ENCODE measurements around the gene MYADM.

Gene MYADM

DNA sequence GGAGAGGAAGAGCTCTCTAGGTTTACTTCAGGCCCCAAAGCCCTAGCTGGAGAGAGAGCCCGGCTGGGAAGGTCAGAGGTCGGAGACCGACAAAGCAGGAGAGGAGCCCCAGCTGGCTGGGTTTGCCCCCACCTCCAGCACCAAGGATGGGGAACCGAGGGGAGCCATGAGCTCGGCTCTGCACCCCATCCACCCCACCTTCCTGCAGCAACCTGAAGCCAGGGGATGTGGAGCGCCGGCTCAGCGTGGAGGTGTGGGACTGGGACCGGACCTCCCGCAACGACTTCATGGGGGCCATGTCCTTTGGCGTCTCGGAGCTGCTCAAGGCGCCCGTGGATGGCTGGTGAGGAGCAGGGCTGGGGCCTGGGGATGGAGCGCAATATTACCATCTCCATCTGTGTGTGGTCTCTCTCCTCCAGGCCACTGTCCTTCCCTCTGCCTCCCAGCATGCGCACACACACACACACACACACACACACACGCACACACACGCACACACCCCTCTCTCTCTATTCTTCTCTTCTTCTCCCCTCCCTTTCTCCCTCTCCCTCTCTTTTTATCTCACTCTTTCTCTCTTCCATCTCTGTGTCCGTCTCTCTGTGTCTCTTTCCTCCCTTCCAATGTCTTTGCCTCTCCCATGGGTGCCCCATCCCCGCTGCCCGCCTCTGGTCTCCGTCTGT lies 24.8 kb downstream of the MYADM start:
- DNase-seq, result no peak

DNA sequence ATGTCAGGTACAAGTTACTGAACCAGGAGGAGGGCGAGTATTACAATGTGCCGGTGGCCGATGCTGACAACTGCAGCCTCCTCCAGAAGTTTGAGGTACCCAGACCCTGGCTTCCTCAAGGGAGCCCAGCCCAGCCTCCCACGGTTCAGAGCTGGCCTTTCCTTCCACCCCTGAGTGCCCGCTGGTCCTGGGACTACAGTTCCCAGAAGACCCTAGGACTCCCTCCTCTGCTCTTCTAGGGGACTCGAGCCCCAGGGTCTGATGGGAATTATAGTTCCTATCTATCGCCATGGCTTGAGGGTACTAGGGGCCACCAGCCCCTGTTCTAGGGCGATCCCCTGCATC lies 25.3 kb downstream of the MYADM start:
- DNase-seq, result peak in 1 of 2 experiments; percentile 10

DNA sequence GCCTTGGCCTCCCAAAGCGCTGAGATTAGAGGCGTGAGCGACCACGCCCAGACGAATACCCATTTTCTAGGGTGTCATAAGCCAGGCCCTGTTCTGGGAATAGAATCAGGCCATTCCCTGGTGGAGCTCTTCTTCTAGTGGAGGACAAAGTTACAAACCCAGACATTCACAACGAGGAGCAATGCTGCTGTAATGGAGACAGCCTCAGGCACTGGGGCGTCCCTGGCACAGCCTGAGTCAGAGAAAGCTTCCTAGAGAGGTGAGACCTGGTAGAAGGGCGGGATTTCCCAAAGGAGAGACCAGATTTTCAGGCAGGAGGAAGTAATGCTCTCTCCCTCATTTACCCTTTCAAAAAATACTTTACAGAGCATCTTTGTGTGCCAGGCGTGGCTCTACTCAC lies 27.0 kb downstream of the MYADM start:
- DNase-seq, result no peak

DNA sequence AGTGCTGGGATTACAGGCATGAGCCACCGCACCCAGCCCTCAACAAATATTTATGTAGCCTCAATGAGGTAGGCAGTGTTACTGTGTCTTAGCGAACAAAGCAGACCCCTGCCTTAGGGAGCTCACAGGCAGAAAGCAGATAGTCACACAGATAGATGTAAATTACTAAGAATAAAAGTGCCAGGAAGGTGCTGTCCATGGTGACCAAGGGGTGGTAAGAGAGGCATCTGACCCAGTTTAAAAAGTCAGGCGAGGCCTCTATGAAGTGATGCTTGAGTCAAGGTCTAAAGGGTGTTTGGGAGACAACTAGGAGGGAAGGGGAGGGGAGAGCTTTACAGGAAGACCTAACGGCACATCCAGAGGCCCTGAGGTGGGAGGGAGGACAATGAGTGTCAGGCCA lies 29.0 kb downstream of the MYADM start:
- DNase-seq, result peak; percentile 10 to 42

DNA sequence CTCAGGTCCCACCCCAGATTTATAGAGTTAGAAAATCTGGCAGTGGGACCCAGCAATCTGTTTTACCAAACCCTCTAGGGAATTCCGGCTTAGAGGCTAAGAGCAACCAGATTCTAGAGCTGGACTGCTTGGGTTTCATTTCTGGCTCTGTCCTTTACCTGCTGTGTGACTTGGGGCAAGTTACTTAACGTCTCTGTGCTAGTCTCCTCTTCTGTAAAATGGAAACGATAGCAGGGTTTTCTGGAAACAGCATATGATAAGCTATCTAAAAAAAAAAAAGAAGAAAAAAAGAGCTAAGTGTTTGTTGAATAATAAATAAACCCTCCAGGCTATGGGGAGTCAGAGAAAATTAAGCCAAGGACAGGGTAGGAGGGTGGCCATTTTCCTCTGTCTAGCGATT lies 29.8 kb downstream of the MYADM start:
- DNase-seq, result no peak

DNA sequence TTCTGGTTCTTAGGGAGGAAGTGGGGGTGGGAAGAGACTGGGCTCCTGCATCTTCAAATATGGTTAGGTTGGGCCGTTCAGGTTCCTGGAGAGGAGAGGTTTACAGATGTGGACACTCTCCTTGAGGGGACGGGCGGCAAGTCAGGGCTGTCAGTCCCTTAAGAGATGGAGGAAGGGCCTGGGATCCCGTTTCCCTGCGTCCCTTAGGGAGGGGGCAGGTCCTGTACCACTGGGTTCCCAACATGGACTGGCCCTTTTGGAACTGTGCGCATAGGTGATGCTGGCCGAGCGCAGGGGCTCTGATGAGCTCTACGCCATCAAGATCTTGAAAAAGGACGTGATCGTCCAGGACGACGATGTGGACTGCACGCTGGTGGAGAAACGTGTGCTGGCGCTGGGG lies 30.5 kb downstream of the MYADM start:
- DNase-seq, result no peak

DNA sequence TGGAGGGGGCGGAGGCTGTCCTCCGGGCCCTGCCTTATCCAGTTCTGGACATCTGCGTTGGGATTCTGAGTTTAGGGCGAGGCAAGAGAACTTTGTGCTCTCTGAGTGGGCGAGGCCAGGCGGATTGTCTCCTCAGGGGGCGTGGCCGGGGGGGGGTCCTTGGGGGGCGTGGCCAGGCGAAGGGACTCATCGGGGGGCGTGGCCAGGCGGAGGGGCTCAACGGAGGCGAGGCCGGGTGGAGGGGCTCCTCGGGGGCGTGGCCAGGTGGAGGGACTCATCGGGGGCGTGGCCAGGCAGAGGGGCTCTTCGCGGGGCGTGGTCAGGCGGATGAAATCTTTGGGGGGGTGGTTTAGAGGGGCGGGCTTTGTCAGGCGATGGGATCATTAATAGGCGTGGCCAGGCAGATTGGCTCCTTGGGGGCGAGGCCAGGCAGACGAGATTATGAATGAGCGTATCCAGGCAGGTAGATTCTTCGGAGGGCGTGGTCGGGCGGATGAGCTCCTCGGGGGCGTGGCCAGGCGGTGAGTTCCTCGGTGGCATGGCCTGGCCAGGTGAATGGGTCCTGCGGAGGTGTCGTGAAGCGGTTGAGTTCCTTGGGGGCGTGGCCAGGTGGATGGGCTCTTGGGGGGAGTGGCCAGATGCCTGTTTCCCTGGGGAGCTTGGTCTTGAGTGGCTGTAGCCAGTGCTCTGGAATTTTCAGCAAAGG lies 31.1 kb downstream of the MYADM start:
- DNase-seq, result no peak

DNA sequence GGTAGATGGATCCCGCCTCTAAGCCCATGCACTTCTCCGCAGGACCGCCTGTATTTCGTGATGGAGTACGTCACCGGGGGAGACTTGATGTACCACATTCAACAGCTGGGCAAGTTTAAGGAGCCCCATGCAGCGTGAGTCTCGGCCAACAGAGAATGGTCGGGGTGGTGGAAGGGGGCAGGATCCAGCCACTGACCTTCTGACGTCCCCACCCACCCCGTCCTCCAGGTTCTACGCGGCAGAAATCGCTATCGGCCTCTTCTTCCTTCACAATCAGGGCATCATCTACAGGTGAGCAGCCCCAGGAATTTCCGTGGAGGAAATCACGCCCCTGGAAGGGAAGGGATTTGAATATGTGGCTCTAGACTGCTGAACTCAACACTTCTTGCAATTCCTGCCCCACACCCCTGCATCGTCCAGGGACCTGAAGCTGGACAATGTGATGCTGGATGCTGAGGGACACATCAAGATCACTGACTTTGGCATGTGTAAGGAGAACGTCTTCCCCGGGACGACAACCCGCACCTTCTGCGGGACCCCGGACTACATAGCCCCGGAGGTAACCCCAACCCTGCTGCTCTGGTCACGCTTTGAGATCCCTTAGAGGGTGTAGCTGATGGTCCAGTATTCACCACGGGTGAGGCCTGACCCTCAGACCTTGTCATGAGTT lies 32.6 kb downstream of the MYADM start:
- no peak for DNase-seq

DNA sequence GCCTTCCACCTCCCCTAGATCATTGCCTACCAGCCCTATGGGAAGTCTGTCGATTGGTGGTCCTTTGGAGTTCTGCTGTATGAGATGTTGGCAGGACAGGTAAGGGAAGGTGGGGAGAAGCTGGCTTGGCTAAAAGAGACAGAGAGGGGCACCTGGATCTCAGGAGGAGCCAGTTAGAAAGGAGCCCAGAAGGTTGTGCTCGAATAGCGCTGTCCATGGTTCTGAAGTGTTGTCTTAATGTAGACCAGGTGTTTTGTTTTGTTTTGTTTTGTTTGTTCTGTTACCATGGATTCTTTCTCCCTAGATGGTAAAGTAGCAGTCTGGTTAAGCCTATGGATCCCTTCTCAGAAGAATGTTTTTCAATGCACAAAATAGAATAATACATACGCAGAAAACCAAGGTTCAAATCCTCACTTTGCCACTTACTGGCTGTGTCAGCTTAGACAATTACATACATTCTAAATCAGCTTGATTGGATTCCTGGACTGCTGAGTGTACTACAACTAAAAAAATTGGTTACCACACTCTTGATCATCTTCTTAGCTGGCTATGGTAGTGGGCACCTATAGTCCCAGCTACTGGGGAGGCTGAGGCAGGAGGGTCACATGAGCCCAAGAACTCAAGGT lies 35.5 kb downstream of the MYADM start:
- peak; percentile 29 to 46 for DNase-seq

DNA sequence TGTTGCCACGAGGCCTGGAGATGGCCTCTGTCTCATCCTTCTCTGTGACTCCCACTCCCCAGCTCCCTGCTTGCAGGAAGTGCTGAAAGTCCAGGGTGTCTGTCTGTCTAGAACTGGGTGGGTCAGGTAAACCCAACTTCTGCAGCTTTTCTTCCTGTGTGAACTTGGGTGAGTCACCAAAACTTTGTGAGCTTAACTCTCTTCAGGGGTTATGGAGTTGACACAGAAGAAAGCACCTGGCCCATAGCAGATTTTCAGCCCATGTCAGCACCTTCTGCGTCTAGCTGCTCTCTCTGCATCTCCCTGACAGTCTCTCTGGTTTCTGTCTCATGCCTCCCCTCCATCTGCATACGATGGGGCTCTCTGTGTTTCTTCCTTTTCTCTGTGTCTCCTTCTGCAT lies 37.2 kb downstream of the MYADM start:
- no peak for DNase-seq

DNA sequence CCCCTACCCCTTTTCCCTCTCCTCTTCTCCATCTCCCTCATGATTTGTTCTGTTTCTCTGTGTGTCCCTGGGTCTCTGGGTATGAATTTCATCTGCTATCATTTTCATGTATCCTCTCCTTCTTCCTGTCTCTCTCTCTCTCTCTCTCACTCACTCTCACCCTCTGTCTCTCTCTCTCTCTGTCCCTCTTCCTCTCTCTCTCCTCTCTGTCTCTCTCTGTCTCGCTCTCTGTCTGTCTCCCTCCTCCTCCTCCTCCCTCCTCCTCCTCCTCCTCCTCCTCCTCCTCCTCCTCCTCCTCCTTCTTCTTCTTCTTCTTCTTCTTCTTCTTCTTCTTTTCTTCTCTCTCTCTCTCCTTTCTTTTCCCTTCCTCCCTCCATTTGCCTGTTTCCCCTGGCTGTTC lies 38.1 kb downstream of the MYADM start:
- DNase-seq, result no peak

DNA sequence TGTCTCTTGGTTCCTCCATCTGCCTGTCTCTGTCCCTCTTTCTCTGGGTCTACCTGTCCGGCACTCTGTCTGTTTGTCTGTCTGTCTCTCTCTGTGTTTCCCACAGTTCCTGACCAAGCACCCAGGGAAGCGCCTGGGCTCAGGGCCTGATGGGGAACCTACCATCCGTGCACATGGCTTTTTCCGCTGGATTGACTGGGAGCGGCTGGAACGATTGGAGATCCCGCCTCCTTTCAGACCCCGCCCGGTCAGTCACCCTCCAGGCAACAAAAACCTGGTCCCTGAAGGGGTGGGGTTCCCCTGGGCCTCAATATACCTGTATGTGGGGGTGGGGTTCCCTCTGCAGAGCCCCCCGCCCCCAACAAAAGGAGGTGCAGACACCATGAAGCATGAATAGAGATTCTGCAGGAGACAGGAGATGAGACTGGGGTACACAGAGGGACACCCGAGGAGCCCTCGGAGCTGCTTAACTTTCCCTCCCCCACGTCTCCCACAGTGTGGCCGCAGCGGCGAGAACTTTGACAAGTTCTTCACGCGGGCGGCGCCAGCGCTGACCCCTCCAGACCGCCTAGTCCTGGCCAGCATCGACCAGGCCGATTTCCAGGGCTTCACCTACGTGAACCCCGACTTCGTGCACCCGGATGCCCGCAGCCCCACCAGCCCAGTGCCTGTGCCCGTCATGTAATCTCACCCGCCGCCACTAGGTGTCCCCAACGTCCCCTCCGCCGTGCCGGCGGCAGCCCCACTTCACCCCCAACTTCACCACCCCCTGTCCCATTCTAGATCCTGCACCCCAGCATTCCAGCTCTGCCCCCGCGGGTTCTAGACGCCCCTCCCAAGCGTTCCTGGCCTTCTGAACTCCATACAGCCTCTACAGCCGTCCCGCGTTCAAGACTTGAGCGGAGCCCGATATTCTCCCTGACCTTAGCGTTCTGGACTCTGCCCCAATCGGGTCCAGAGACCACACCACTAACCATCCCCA lies 38.8 kb downstream of the MYADM start:
- DNase-seq, result peak; percentile 6 to 11

DNA sequence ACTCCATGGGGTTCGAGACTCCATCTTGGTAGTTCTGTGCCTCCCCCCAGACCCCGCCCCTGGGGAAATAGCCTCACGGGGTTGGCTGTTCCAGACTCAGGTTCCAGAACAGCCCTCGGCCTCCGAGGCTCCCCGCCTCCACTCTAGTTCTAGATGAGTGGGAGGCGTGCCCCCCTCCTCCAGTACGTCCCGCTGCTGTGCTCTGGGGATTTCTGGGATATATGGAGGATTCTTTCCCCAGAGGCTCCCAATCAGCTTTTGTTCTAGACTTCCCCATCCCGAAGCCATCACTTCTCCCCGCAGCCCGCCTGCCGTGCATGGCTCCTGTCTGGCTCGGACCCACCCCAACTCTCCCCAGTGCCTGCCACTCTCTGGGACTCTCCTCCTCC lies 39.5 kb downstream of the MYADM start:
- DNase-seq, result no peak

DNA sequence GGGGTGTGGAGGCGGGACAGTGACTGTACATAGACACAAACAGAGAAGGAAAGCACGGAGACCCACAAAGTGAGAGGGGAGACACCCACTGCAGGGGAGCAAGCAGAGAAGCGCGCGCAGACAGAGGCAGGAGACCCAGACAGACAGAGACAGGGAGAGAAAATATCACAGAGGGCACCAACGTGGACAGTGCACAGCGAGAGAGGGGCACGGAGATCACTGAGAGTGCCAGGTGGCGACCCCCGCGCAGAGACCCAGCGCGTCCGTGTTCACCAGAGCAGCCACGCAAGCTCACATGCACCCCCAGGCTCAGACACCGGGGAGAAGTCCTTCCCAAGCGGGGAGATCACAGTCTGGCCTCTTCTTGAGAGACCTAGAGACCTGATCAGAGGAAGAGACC lies 40.0 kb downstream of the MYADM start:
- DNase-seq, result no peak

DNA sequence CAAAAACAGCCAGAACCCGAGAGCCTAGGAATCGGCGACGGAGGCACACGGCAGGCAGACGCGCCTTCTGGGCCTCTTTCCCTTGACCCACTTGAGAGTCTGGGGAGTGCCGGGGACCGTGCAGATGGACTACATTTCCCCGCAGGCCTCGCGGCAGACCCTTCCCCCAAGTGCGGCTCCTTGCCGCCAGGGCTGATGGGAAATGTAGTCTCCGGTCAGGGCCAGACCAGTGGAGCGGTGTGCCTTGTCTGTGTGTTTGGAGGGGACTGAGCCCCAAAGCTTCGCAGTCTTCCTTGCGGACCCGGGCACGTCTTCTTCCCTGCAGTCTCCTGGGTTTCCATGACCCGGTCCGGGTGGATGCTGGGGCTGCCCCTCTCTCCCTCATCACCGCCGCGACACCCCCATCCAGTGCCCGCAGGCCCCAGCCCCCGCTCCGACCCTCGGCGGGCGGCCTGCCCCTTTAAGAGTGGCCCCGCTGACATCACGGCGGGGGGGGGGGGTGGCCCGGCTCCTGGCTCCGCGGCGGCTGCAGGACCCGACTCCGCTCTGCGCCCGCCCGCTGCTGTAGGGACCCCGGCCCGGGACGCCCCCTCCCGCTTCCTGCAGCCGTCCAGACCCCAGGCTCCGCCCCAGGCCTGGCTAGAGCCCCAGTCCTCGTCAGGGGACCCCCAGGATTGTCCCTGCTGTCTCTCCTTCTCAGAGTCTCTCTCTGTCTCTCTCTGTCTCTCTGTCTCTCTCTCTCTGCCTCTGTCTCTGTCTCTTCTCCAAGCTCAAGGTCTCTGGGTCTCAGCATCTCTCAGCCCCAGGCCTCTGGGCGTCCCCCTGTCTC lies 40.6 kb downstream of the MYADM start:
- DNase-seq, result no peak

DNA sequence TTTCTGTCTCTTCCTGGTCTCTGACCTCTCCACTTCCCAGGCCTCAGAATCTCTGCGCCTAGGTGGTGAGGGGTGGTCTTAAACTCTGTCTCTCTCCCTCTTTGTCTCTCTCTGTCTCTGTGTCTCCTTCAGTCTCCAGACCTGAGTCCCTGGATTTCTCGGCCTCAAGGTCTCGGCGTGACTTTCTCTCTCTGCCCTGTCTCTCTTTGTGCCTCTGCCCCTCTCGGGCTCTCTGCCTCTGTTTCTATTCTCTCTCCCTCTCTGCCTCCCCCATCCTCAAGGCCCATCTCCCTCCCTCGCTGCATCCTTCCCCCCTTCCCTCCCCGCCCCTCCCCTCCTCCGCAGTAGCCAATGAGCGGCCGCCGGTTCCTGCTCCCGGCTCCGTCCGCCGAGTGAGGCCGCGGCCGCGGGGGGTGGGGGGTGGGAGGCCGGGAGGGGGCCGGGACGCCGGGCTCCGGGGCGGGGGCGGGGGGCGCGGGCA lies 41.3 kb downstream of the MYADM start, which contains the start of gene CACNG7:
Gene CACNG7, plus strand, starts transcription at position 344 of the 481 bp plus-strand sequence. CDS start 3,554 bp downstream, outside the sequence.
- no peak for DNase-seq

DNA sequence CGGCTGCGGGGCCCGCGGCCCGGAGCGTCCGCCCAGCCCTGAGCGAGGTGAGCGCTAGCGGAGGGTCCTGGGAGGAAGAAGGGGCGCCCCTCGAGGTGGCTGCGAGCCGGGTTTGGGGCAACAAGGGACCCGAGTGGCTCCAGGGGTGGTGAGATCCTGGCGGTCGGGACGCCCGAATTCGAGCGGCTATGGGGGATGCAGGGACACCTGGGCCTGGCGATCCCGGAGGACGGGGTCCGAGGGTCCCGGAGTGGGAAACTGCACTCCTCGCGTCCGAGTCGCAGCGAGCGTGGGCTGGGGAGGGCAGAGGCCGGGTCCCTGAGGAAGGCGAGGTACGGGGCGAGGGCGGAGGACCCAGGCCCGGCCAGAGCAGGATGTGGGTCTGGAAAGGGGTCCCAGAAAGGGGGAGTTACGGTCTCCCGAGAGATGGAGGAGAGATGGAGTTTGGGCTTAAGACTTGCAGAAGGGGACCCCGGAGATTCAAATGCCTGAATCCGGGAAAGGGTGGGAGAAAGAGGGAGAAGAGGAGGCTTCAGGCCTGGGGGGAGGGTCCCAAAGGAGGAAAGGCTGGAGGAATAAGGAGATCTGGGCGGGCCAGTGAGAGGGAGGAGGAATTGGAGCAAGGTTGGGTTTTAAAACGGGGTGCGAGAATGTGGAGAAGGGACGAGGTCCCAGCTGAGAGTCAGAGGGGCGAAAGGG lies 41.9 kb downstream of the MYADM start:
- no peak for DNase-seq

DNA sequence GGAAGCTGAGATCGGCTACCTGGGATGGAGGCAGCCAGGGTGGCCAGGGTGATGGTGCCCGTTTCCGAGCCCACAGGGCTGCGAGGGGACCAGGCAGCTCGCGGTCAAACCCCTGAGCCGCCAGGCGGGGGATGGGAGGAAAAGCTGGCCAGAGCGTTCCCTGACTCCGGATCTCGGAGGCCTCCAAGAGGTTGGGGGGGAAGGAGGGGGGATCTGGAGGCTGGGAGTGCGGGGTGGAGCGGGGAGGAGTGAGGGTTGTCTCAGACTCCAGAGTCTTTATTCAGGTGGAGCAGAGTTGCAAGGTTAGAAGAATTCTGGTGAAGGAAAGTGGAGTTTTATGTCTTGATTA lies 42.5 kb downstream of the MYADM start:
- no peak for DNase-seq

DNA sequence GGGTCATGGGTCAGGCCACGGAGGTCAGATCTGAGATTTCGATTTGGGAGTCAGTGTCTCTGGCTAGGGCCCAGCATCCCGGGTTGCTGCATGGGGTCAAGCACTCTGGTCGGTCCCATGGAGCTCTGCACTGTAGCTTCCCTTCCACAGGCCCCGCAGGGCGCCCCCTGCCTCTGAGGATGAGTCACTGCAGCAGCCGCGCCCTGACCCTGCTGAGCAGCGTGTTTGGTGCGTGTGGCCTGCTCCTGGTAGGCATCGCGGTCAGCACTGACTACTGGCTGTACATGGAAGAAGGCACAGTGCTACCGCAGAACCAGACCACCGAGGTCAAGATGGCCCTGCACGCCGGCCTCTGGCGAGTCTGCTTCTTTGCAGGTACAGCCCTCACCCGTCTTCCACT lies 45.0 kb downstream of the MYADM start:
- DNase-seq, result no peak

DNA sequence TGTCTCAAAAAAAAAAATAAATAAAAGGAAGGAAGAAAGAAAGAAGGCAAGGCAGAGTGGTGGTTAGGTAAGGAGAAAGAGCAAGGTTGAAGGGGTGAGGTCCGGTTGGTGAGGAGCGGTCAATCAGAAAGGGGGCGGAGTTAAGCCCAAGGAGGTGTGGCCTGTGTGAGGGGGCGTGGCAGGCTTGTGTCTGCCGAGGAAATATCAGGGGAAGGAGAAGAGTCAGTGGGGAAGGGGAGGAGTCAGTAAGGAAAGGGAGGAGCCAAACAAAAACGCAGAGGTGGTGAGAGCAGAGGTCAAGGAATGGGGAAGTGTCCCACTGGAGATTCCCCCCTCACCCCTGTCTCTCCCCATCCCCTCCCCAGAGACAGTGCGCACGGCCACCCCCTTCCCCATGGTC lies 47.3 kb downstream of the MYADM start:
- no peak for DNase-seq

DNA sequence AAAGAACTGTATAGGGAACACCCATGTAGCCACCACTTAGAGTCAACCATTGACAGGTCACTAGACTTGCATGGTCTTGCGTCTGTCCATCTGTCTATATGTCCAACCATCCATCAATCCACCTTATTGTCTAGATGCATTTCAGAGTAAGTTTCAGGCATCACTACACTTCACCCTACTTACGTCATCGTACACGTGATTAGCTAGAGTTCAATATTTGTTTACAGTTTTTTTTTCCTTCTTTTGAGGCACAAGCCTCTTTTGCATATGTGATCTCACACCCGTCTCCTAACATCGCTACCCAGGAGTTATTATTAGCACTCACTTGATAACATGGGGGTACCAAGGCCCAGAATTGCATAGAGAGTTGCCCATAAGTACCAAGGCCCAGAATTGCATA lies 48.3 kb downstream of the MYADM start:
- no peak for DNase-seq
